Stimulated activated CD4-positive, alpha-beta T cell treated with anti-CD3 and anti-CD28 coated beads, Interleukin-1b, Interleukin-23, amount 100 ng/mL, for 48 hours (primary cell): ENCODE data around the gene TMEM43.

Experiments
- DNase-seq: peaks from one replicate; pipeline ENCODE4 v3.0.0-alpha.2; 2020

The TMEM43 gene

GRCh38 chr3:14152963-14153355 lies 28.1 kb downstream of the TMEM43 start:
- DNase-seq = no peak

- DNase-seq = no peak
These were observed 28.8 kb downstream of the TMEM43 start for GRCh38 chr3:14153663-14154062.

GRCh38 chr3:14154276-14154675 lies 29.4 kb downstream of the TMEM43 start:
- no peak for DNase-seq

- no peak for DNase-seq
These were observed 30.1 kb downstream of the TMEM43 start for GRCh38 chr3:14154895-14155440.

GRCh38 chr3:14156201-14156600 lies 31.3 kb downstream of the TMEM43 start:
- no peak for DNase-seq

GRCh38 chr3:14156843-14157561 lies 32.1 kb downstream of the TMEM43 start:
- no peak for DNase-seq

- no peak for DNase-seq
These were observed 33.1 kb downstream of the TMEM43 start for GRCh38 chr3:14157951-14158350.

GRCh38 chr3:14158370-14158769 lies 33.5 kb downstream of the TMEM43 start:
- no peak for DNase-seq

- DNase-seq = no peak
These were observed 34.6 kb downstream of the TMEM43 start for GRCh38 chr3:14159426-14159825.

GRCh38 chr3:14161282-14161681 lies 36.4 kb downstream of the TMEM43 start:
- no peak for DNase-seq

- DNase-seq = no peak
These were observed 37.3 kb downstream of the TMEM43 start for GRCh38 chr3:14162178-14162577.

- no peak for DNase-seq
These were observed 42.2 kb downstream of the TMEM43 start for GRCh38 chr3:14166877-14167603.

- no peak for DNase-seq
These were observed 44.6 kb downstream of the TMEM43 start for GRCh38 chr3:14169435-14169834.

- DNase-seq = no peak
These were observed 45.0 kb downstream of the TMEM43 start for GRCh38 chr3:14169871-14170270.

GRCh38 chr3:14170531-14171159 lies 45.8 kb downstream of the TMEM43 start:
- DNase-seq = no peak

GRCh38 chr3:14172496-14172895 lies 47.6 kb downstream of the TMEM43 start:
- no peak for DNase-seq

- no peak for DNase-seq
These were observed 49.6 kb downstream of the TMEM43 start for GRCh38 chr3:14174483-14174882.

GRCh38 chr3:14175383-14176037 lies 50.7 kb downstream of the TMEM43 start:
- DNase-seq = peak; percentile 53

GRCh38 chr3:14177580-14178246 lies 52.9 kb downstream of the TMEM43 start:
- DNase-seq = no peak

- peak; percentile 96 for DNase-seq
These were observed 53.6 kb downstream of the TMEM43 start, which contains the start of the genes LSM3 and XPC for GRCh38 chr3:14178247-14179113. LSM3 (plus strand) TSS chr3:14178817; CDS start chr3:14178861, 44 bp downstream. XPC (minus strand) TSS chr3:14178601; CDS start chr3:14178568, 33 bp downstream.

- DNase-seq = no peak
These were observed 54.2 kb downstream of the TMEM43 start for GRCh38 chr3:14179114-14179465.
